ENCODE results near the gene ZNF827.

Gene ZNF827

GRCh38 chr4:145822181-145822580, 116.4 kb downstream of the ZNF827 start:
- DNase-seq, result no peak

- no peak for DNase-seq
Observed at GRCh38 chr4:145821766-145822165, 116.9 kb downstream of the ZNF827 start.

DNA sequence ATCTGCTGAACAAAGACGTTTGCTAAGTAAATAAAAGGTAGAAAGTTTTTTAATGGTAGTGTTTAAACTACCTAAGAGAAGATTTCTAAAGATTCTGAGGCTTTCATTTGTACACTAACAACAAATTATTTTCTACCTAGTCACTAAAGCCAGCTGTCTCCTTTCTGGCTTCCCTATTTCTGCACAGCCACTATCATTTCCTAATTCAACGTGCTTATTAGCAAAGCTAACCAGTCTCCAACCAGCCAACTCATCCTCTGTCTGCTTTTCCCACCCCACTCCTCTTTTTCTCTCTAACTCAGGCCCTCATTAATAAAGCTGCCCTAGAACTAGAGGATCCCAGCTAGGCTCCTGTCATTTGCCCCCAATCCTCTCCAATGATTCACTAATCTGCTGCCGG, 118.2 kb downstream of the ZNF827 start:
- DNase-seq, result no peak

GRCh38 chr4:145819853-145820181, 118.8 kb downstream of the ZNF827 start:
- DNase-seq, result no peak

- DNase-seq, result no peak
Observed at GRCh38 chr4:145819101-145819852, 119.3 kb downstream of the ZNF827 start.

GRCh38 chr4:145818011-145818410, 120.6 kb downstream of the ZNF827 start:
- DNase-seq, result no peak

- DNase-seq, result no peak
Observed at GRCh38 chr4:145816091-145816490, 122.5 kb downstream of the ZNF827 start.

DNA sequence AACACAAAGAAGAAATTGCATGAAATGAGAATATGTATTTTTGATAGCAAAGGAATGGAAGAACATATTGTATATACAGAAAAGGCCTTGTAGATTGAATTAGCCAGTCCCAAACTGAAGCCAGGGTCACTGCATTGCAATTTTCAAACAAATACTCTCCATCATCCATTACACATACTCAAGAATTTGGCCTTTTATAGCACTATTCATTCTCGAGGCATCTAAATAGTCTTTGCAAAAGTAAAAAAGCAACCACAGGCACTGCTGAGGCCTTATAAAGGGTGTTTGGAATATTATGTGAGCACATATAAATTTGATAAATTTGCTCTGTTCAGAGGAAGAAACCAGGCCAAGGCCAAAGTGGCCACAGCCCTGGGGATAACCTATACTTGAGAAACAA, 123.0 kb downstream of the ZNF827 start:
- no peak for DNase-seq

- DNase-seq, result no peak
Observed at GRCh38 chr4:145815027-145815612, 123.5 kb downstream of the ZNF827 start.

- DNase-seq, result no peak
Observed at GRCh38 chr4:145814246-145814645, 124.4 kb downstream of the ZNF827 start.

DNA sequence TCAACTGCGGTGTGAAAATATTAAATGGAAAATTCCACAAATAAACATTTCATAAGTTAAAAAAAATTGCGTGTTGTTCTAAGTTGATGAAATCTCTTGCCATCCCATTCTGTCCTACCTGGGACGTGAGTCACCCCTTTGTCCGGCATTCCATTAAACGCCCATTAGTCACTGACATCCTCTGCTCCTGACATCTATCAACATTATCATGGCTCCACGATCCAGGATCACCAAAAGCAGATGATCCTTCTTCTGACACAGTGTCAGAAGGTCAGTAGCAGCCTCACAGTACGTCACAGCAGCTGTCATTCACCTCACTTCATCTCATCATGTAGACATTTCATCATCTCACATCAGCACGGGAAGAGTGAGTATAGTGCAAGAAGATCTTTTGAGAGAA, 125.7 kb downstream of the ZNF827 start:
- DNase-seq, result no peak

DNA sequence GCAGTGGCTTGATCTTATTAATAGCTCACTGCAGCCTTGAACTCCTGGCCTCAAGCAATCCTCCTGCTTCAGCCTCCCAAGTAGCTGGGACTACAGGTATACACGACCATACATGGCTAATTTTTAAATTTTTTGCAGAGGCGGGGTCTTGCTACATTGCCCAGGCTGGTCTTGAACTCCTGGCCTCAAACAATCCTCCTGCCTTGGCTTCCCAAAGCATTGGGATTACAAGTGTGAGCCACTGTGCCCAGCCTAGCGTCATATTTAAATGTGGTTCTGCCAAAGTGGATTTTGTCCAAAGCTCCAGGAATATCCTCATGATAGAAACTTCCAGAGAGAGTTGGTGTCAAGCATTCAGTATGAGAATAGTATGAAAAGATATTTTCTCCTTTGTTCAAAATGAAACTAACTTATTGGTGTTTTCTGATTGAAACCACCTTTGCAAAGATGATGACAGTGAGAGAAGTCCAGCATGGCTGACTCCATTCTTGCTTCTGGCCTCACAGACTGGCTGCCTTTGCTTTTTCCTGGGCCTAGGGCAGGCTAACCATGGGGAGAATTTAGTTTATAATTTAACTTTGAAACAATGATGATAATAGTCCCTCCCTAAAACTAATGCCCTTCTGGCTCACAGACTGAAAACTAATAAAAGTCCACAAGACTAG, 129.6 kb downstream of the ZNF827 start:
- DNase-seq, result no peak

GRCh38 chr4:145808021-145808650, 130.5 kb downstream of the ZNF827 start:
- DNase-seq, result no peak

DNA sequence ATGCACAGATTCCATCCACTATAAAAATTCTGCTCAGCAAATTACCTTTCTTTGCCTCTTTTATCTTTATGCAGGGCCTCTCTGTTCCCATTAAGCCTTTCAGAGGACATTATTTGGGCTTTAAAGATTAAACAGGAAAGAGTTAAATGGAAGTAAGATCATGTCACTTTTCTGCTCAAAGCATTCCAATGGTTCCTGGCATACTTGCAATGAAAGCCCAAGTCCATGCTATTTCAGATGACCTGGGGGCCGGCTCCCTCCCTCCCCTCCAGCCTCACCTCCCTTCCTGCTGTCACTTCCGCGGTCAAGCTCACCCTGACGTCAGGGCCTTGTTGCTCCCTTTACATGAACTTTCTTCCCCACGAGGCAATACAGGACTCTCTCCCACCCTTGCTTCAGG, 133.1 kb downstream of the ZNF827 start:
- DNase-seq, result no peak

DNA sequence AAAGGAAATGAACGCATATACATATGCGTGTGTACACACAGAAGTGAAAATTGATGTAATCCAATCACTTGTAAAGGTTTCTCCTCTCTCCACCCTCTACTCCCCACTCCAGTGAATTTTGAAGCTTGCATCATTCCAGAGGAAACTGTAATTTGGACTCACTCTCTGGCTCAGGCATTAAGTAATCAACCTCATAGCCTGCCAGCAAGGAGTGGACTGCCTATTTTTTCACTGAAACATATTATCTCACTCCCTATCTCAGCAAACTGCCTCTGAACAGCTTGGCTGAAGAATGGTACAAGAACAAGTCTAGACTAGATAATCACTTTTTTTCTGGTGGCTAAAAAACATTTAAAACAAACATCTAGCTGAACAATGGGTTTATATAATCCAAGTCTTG, 134.5 kb downstream of the ZNF827 start:
- DNase-seq, result no peak

- DNase-seq, result no peak
Observed at GRCh38 chr4:145799223-145799622, 139.4 kb downstream of the ZNF827 start.

- no peak for DNase-seq
Observed at GRCh38 chr4:145797278-145797677, 141.3 kb downstream of the ZNF827 start.

GRCh38 chr4:145796346-145796745, 142.3 kb downstream of the ZNF827 start:
- DNase-seq, result no peak

- DNase-seq, result no peak
Observed at GRCh38 chr4:145795521-145795920, 143.1 kb downstream of the ZNF827 start.

DNA sequence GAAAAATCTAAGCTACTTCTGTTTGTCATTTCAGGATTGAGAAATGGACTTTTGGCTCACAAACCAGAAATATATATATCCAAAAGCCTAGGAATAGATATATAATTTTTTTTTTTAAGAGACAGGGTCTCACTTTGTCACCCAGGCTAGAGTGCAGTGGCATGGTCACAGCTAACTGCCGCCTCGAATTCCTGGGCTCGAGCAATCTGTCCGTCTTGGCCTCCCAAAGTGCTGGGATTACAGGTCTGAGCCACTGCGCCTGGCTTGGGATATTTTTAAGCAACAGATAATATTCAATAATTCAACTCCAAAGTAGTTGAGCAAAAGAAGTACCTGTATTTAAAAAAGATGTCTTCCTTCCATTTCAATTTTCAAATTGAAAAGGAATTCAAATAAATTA, 146.2 kb downstream of the ZNF827 start:
- DNase-seq, result no peak

DNA sequence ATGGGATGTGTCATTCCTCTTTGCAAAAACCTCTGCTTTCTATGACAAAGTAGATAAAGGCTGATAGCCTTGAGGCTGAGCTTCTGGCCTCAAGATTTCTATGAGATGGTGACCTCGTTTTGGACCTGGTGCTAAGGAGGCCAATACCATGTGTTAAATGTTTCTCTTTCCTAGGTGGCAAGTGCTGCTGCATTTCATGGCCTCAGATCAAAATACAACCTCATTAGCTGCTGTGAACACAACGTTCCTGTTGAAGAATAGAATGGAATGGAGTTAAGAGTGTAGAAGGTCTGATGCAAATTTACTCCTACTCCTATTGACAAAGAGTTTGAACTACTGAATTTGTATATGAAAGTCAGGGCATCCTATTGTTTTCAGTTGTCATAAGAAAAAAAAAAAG, 146.6 kb downstream of the ZNF827 start:
- no peak for DNase-seq

DNA sequence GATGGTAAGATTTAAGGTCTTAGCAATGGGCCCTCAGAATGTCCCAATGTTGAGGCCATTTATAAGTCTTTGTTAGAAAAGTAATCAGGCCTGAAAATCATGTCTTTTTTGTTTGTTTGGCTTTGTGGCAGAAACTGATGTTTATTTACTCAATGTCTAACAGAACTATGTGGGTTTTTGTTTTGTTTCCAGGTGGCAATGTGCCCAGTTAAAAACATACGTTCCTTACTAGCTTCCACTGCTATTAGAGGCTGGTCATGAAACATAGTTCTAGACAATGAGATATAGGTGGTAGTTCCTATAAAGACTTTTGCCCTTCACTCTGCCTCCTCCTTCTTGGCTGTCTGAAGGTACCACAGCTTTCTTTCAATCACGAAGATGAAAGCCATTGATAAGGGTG, 149.9 kb downstream of the ZNF827 start:
- DNase-seq, result no peak

DNA sequence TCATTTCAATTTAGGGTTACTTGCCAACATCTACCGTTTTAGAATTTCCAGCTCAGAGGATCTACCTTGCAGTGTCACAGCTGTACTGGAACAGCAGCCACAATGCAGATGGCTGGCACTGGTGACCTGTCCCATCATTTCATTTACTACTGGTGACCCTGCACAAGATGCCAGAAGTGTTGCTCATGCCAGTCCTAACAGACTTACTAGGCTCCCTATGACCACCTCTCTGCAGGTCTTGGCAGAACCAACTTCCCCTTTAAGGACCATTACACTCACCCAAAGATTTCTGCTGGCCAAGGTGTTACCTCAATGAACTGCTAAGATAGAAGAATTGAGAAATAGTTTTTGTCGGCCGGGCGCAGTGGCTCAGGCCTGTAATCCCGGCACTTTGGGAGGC, 151.8 kb downstream of the ZNF827 start:
- DNase-seq, result no peak

DNA sequence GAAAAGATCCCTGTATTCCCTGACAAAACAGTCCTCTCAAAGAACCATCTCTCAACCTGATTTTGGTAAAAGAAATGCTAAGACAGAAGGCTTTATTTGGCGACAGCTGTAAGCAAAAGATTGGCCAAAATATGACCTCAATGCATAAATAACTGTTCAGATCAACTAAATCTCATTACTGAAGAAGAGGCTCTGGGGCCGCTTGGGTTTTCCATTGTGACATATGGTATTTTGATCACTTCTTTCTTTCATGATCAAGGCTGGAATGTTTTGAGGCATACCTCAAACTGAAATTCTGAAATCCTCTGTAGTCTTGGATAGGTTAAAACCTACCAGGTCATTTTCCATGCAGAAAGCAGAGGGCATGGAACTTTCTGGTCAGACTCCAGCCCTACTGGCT, 152.4 kb downstream of the ZNF827 start:
- DNase-seq, result no peak

Data from effector CD8-positive, alpha-beta T cell (primary cell).